Measurements from ENCODE around the gene LIMS1. TPM values are rescaled to one million over a fixed set of nuclear protein-coding genes. Genes with fewer than 3 reads are reported as not detected.
A peak's percentile ranks its signal among the peaks of the same experiment; 100 is the strongest.

Gene LIMS1
- total and polyA plus RNA-seq, 2 donors (not counting 1 experiment from before 2014, with no cell fraction given), result 14.0 to 22.1 TPM

DNA sequence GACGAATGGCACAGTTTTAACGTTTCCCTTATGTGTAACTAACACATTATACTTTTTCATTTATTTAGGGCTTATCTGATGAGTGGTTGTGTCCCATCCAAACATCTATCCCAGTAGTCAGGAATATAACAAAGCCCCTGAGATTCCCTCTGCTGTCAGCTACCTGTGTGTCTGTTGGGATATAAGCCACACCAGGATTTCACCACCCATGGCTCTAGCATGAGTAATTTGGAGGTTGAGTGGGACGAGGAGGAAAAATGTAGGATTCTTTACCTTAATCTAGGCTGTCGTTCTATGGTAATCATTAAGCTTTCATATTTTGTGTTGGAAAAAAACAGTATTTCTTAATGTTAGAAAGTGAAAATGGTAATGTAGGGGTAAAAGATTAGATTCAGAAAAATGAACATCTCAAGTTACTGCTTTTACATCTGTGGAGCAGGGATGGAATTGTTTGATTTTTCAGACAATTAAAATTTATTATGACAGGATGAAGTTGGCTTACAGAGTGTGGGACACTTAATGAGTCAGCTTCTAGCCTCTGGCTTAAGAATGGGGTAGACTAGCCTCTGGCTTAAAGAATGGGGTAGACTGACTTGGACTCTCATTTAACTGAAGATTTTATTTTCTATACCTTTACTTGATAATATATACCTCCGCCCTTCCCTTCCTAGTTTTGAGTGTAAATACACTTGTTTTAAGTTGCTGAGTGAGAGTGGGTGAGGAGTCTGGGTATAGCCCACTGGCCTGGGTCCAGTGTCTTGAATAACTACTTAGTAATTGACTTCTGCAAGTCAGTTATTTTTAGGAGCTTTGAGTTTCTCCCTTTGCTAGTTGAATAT, 96.5 kb downstream of the LIMS1 start:
- H3K9me3 ChIP-seq (ENCODE audit: control extremely low read depth in 1 of 3, control insufficient read depth in 2 of 3, insufficient read depth in 1 of 3, low read length in 2 of 3), result no peaks in the 10 kb centered on the region
- H3K4me3 ChIP-seq (ENCODE audit: control extremely low read depth in 1 of 5, extremely low read depth in 1 of 5, insufficient read depth in 1 of 5, low read depth in 2 of 5, low read length in 4 of 5), result no peak overlapping the region
- Mint-ChIP-seq H3K27me3 (peaks cover 5% of the 10 kb centered on the region), H3K27ac (no peak overlapping the region), H3K4me3 (no peak overlapping the region), H3K9me3 (ENCODE audit: insufficient read depth) (no peaks in the 10 kb centered on the region), H3K4me1 (peaks cover 47% of the 10 kb centered on the region)
- H3K27me3 ChIP-seq (replicated peaks in 1 of 4; ENCODE audit: control extremely low read depth in 1 of 4, control insufficient read depth in 3 of 4, insufficient read depth in 4 of 4, low read length in 3 of 4), result no peaks in the 10 kb centered on the region
- peaks cover 35% of the 10 kb centered on the region for H4K20me1 ChIP-seq (ENCODE audit: control insufficient read depth, insufficient read depth, low read length, poor library complexity, severe bottlenecking)
- intact Hi-C loops (cut with micrococcal nuclease), result loop anchor here (1.0 kb wide), 1 partner anchor 9 kb away; no protein-coding TSS in a partner anchor
- TF ChIP-seq EZH2 (IDR thresholded peaks at IDR 0.05; ENCODE audit: borderline replicate concordance, insufficient read depth, low read depth, low read length, poor library complexity, severe bottlenecking), result no peak
- TF ChIP-seq, protein P1, sequence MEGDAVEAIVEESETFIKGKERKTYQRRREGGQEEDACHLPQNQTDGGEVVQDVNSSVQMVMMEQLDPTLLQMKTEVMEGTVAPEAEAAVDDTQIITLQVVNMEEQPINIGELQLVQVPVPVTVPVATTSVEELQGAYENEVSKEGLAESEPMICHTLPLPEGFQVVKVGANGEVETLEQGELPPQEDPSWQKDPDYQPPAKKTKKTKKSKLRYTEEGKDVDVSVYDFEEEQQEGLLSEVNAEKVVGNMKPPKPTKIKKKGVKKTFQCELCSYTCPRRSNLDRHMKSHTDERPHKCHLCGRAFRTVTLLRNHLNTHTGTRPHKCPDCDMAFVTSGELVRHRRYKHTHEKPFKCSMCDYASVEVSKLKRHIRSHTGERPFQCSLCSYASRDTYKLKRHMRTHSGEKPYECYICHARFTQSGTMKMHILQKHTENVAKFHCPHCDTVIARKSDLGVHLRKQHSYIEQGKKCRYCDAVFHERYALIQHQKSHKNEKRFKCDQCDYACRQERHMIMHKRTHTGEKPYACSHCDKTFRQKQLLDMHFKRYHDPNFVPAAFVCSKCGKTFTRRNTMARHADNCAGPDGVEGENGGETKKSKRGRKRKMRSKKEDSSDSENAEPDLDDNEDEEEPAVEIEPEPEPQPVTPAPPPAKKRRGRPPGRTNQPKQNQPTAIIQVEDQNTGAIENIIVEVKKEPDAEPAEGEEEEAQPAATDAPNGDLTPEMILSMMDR (IDR thresholded peaks at IDR 0.05), result no peak
- no peak overlapping the region for H3K27ac ChIP-seq (ENCODE audit: low read length in 2 of 2)
- no peak overlapping the region for H3K9ac ChIP-seq (ENCODE audit: low read length)
- H3K79me2 ChIP-seq (ENCODE audit: control insufficient read depth, insufficient read depth, low read length), result peaks cover 92% of the 10 kb centered on the region
- ATAC-seq (ENCODE audit: low read depth) (no peak), DNase-seq (no peak)
- ChIA-PET POLR2A (no interaction called here), CTCF (interaction anchor here (1.0 to 10.6 kb wide), 4 partner anchors 10 to 37 kb away, joined by 3 to 147 read pairs (median 9); no protein-coding TSS in a partner anchor)
- H2AFZ ChIP-seq (ENCODE audit: insufficient read depth, low read depth, low read length, poor library complexity, severe bottlenecking), result peak overlapping the region; percentile 3
- no peaks in the 10 kb centered on the region for H3K36me3 ChIP-seq (replicated peaks in 1 of 2; ENCODE audit: control extremely low read depth in 1 of 2, control insufficient read depth in 1 of 2, extremely low read depth in 1 of 2, insufficient read depth in 2 of 2, low read length in 1 of 2)
- H3K4me2 ChIP-seq (replicated peaks; ENCODE audit: low read depth, low read length, poor library complexity, severe bottlenecking), result peak overlapping the region; percentile 52
- H3K4me1 ChIP-seq (ENCODE audit: control insufficient read depth in 2 of 2, insufficient read depth in 2 of 2, low read length in 2 of 2), result peaks cover 32% of the 10 kb centered on the region in 2 donors
- WGBS (ENCODE audit: insufficient coverage), result 100% methylated on average over 1 of the region's 5 CpGs

Data from B cell (primary cell).